GM21526 (cell line): ENCODE data around the gene KPNA4.
"Not testable (repeated sequence)": the region's sequence is repeated elsewhere in the genome, so short reads cannot be mapped to it uniquely, and the experiment has no call there.

ENCODE experiments used
- ATAC-seq: cut with Tn5 transposase; IDR thresholded peaks from one replicate; pipeline ENCODE4 v1.9.1; 2021; ENCODE audit warnings: moderate library complexity; ENCODE audit not compliant: unreplicated experiment, low FRiP score

KPNA4 gene, protein sequence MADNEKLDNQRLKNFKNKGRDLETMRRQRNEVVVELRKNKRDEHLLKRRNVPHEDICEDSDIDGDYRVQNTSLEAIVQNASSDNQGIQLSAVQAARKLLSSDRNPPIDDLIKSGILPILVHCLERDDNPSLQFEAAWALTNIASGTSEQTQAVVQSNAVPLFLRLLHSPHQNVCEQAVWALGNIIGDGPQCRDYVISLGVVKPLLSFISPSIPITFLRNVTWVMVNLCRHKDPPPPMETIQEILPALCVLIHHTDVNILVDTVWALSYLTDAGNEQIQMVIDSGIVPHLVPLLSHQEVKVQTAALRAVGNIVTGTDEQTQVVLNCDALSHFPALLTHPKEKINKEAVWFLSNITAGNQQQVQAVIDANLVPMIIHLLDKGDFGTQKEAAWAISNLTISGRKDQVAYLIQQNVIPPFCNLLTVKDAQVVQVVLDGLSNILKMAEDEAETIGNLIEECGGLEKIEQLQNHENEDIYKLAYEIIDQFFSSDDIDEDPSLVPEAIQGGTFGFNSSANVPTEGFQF

DNA sequence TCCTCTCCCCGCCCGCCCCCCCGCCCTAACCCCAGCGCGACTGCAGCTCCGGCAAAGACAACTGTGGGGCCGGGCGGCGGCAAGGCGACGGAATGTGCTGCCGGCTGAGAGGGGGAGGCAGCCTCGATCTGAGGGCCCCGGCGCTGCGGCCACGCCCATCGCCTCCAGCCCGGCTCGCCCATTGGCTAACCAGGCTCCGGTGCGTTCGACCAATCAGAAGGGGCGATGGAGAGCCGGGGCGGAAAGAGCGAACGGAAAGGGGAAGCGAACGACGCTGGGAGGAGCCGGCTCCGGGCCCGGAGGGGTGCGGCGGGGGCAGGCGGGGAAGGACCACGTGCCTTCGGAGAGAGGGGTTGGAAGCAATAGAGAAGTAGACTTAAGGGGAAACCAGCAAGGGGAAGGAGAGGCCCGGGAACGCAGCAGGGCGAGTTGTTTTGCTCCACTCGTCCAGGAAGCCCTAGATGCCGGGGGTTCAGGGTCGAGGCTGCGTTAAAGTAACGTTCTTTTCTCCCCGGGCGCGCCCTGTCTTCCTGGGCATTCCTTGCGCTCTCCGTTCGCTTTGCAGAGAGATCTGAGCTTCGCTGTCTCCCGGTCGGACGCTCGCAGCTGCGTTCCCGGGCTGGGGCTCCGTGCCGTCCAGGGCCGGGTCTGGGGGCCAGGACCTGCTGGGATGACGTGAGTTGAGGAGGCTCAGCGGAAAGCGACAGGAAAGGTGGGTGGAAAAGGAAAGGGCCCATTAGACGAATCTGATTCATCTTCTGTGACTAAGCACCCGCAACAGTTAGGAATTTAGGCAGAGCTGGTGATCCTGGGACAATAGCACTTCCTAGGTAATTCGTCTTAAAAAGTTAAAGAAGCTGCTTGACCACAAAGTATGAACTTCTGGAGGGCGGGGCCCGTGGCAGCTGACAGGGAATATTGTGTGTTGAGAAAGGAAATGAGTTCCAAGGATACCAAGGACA, at the start of gene KPNA4:
Gene KPNA4 (minus strand): TSS at position 130 of the 962 bp plus-strand sequence. CDS start 289 bp downstream, outside the sequence.
- peak; percentile 90 for ATAC-seq

DNA sequence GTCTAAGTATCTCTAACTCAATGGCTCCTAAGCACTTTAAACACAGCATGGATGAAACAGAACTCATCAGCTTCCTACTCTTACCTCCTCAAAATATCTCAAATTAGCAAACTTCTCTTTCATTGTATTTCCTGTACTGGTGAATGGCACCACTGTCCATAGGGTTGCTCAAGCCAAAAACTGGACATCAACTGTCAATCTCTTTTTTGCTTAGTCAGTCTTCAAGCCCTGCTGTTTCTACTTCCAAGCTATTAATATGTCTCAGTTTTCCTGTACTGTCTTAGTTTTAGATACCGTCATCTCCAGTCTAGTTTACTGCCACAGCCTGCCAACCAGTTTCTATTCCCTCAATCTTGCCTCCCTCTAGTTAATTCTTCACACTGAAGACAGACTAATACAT, 48.3 kb upstream of the KPNA4 start:
- ATAC-seq = no peak

DNA sequence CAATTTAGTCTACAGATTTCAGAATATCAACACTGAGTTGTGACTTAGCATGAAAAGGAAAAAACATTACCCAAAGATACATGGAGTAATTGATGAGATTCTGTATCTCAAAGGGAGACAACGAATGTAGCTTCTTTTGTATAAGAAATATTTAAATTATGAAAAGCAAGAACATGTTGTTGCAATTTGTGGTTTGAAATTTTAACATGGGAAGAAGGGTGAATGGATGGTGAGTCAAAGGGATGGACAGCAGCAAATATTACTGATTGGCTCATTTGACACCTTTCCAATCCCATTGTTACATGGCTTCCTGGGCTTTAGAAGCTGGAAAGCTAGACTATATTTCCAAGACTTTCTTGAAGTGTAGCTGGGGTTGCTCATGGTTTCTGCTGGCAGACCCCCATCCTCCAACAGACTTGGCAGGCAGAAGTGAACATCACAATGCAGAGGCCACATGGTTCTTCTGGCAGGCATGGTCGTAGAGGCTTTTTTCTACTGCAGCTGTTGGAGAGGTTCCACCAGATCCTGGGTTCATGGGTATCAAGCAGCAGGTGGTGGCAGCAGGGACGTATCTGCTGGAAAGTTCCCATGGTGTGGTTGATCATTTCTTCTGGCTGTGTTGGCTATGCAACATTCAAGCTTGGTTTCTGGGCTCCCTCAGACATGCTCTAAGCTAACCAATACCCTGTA, 47.2 kb upstream of the KPNA4 start:
- ATAC-seq = no peak

DNA sequence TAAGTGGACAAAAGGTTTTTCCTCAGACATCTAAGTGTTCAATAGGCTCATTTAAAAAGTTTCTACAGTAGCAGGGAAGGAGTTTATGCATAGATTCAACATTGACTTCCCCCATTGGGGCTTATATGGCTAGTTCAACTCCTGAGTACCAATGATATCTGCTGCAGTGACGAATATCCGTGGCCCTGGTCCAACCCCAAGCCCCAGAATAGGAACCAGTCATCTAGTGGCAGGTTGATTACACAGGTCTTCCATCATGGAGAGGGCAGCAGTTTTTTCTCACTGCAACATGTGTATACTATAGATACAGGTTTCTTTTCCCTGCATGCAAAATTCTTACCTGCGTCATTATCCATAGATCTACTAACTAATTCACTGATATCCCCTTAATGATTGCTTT, 45.8 kb upstream of the KPNA4 start:
- ATAC-seq = no peak

DNA sequence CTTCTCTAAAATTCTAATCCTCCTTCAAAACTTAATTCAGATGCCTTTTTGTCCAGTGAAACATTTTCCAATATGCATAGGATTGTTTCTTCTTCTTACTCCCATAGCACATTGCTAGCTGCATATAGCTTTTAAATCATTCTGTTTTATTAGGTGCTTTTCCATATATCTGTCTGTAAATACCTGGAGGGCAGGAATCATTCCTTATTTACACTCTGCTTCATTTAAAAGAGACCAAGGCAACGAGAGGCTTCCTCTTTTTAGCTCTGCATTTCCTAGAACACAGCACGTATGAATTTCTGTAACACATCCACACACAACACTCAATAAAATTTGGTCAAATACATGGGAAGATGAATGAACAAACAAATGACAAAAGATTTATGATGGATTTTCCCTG, 43.5 kb upstream of the KPNA4 start:
- ATAC-seq = no peak

DNA sequence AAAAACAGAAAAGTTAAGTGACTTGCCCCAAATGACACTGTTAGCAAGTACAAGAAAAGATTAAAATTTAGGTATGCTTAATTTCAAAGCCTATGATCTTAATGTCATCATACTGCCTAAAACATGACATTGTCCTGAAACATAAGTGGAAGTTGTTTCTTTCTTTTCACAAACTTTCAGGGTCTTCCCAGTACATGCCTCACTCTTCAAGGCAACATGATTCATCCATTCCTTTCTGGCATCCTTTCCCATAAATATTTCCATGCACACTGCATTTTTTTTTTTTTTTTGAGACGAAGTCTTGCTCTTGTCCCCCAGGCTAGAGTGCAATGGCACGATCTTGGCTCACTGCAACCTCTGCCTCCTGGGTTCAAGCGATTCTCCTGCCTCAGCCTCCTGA, 42.5 kb upstream of the KPNA4 start:
- no peak for ATAC-seq

DNA sequence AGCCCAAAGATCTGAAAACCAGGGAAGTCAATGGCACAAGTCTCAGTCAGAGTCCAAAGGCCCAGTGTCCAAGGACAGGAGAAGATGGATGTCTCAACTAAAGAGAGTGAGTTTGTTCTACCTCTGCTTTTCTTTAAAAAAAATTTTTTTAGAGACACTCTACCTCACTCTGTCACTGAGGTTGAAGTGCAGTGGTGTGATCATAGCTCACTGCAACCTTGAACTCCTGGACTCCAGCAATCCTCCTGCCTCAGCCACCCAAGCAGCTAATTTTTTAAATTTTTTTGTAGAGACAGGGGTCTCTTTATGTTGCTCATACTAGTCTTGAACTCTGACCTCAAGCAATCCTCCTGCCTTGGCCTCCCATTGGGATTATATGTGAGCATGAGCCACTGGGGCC, 39.9 kb upstream of the KPNA4 start:
- no peak for ATAC-seq

DNA sequence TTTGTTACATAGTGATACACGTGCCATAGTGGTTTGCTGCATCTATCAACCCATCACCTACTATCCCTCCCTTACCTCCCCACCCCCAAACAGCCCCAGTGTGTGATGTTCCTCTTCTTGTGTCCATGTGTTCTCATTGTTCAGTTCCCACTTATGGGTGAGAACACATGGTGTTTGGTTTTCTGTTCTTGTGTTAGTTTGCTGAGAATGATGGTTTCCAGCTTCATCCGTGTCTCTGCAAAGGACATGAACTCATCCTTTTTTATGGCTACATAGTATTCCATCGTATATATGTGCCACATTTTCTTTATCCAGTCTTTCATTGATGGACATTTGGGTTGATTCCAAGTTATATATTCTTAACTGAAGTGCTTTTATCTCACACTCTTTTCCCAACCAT, 38.5 kb upstream of the KPNA4 start:
- ATAC-seq = not testable (repeated sequence)

DNA sequence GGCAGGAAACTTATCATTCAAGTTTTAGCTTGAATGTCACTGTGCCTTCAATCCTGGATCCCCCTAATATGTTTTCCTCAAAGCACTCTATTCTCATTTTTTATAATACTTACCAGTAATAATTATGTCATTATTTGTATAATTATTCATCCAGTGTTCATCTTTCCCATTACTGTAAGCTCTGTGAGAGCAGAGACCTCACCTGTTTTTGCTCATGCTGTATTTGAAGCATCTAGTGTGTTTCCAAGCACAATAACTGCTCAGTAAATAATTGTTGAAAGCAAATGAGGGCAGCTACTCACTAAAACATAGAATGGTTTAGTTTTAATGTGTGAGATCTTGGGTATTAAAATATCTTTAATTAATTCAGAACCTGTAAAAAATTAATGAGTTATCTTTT, 36.9 kb upstream of the KPNA4 start:
- no peak for ATAC-seq

DNA sequence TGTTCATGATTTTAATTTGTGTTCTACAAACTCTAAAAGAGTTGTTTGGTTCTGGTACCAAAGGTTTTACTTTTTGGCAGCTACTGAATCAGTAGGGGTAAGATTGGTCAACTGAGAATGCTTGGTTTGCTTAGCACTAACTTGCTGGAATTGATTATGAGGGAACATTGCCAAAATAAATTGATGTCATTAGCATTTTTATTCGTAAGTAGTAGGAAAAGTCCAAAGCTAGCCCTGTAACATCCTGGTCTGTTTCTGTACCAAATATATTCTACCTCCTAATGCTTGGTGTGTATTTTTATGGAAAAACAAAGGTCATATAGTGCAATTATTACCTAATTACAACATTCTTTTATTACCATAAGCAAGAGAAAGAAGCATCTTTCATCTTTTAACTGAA, 35.9 kb upstream of the KPNA4 start:
- ATAC-seq = no peak

DNA sequence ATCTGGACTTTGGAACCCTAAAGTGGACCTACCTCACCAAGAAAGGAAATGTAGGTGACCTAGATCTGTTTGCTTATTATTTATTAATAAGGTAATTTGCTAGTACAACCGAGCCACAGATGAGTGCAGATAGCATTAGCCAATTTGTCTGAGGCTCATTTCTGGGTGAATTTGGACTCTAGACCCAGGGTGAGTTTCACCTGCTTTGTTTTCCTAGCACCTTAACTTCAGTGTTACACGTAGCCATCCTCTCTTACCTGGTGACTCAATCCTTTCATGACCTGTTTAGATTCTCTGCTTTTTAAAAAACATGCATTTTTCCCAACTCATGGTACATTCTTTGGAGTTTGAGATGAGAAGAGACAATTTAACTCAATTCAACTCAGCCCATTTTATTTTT, 33.5 kb upstream of the KPNA4 start:
- ATAC-seq = no peak

DNA sequence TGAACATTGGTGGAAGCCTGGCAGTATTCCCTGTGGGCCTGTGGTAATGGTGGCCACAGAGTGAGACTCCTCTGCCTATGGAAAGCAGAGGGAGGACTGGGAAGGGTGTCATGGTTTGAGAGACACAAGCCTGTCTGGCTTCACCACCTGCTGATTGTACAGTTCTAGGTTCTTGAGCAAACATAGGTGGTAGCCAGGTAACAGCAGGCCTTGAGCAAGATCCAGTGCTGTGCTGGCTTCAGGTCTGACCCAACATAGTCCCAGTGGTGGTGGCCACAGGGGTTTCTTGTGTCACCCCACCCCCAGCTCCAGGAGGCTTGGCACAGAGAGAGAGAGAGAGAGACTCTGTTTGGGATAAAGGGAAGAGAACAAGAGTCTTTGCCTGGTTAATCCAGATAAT, 22.7 kb upstream of the KPNA4 start:
- ATAC-seq = no peak

DNA sequence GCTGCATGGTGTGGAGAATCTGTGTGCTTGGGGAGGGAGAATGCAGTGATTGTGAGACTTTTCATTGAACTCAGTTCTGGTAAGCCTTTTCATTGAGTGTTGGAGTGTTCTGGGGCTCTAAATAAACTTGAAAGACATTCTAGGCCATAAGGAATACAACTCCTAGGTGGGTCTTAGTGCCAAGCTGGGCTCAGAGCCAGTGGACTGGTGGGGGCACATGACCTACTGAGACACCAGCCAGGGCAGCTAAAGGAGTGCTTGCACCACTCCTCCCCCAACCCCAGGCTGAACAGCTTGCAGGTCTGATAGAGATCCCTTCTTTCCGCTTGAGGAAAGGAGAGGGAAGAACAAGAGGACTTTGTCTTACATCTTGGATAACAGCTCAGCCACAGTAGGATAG, 21.7 kb upstream of the KPNA4 start:
- no peak for ATAC-seq

DNA sequence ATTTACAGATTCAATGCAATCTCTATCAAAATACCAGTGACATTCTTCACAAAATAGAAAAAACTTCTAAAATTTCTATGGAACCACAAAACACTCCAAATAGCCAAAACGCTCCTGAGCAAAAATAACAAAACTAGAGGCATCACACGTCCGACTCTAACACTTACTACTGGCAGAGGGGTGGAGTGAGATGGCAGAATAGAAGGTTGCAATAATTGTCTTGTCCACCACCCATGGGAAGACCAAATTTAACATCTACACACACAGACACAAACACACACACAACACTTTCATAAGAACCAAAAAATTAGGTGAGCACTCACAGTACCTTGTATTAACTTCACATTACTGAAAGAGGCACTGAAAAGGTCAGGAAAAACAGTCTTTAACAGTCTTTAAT, 21.3 kb upstream of the KPNA4 start:
- ATAC-seq = no peak

DNA sequence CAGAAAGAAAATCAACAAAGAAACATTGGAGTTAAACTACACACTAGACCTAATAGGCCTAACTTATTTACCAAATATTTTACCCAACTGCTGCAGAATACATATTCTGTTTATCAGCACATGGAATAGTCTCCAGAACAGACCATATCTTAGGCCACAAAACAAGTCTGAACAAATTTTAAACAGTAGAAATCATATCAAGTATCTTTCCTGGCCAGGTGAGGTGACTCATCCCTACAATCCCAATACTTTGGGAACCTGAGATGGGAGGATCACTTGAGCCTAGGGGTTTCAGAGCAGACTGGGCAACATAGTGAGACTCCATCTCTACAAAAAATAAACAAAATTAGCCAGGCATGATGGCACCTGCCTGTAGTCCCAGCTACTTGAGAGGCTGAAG, 18.1 kb upstream of the KPNA4 start:
- ATAC-seq = no peak

DNA sequence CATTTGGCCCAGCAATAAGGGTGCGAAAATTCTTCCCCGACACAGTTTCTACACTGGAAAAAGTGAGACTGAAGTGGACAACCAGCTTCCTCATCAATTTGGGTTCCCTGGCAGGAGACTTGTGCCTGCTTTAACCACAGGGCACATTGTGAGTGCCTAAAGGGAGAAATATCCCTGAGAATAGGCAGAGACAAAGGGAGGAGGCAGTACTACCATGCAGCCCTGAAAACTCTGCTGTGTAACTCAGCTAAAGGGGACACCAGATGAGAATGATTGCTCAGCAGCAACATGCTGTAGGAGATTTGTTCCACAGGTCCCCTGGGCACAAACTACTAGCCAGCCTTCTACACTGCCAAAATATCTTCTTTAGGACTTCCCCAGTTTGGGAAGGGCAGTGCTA, 15.6 kb upstream of the KPNA4 start:
- ATAC-seq = no peak

DNA sequence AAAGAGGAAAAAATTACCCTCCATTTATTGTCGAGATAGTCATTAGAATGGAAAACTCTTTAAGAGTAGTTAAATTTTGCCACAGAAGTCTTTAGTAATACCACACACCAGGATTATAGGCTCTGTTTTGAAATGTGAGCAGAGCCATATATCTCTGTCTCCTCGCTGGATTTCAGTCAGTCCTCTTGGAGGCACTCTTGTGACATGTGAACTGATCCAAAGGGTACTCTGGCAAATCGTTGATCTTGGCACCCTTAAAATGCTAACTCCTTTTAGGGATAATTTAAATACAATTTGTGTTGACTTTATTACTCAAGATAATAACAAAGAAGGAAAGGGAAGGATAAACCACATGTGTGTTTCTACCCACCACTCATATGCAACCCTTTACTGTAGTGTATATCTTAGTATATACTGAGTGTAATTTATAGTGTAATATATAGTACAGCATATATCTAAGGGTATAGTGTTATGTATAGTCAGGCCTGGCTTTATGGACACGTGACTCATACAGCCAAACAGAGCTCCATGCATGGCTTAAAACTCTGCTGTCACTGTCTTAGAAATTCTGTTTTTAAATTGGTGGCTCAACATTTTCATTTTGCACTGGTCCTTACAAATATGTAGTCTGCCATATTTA, 12.3 kb upstream of the KPNA4 start:
- no peak for ATAC-seq

DNA sequence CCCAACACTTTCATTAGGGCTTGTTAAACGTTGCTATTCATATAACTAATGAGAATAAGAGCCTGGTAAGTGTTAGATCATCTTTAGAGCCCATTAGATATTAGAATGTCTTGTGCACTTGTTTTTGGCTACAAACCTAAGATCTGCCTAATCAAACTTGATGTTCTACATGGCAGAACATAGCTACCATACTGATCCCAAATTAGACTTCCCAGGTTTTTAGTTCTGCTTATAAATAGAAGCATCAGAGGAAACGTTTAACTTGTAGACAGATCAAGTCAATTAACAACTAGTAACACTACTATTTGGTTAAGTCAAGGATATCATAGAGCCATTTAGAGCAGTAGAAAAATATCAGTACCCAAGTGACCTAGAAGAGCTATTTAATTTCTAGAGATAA, 11.7 kb upstream of the KPNA4 start:
- ATAC-seq = no peak

DNA sequence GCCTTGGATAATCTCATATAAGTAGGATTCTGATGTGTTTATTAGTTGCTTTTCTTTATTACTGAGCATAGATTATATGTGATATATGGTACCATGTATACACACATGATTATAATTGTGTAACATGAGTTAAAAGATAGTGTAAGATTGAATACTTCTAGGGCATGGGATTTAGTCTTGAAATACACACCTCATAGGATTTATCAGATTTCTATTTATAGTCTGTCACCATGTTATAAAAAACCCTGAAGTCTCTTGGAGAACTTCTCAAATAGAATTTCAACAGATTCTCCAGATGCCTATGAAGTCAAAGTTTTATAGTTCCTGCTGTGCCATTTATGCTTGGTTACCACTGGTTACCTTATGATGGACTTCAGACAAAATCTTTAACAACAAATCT, 11.2 kb upstream of the KPNA4 start:
- no peak for ATAC-seq

DNA sequence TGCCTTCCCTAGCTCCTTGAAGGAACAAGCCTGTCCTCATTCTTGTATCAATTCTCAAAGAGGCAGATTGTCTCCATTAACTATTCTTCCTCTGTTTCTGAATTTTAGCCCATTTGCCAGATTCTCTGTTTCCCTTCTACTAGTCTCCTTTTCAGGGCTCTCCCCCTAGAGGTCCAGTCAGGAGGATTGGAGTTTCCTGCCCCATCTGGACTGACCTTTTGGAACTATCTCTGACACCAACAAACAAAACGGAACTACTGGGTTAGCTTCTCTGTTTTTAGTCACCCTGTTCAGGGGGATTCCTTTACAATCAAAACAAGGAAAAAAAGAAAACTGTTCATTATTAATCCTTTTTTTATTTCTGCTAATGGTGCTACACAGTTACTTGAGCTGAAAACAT, 10.2 kb upstream of the KPNA4 start:
- ATAC-seq = no peak
